GM19240 (cell line): ENCODE data around the gene KCNJ18.
"Not testable (repeated sequence)": the region's sequence is repeated elsewhere in the genome, so short reads cannot be mapped to it uniquely, and the experiment has no call there.

Experiments
- DNase-seq: peaks from one replicate; pipeline ENCODE4 v3.0.0; 2011; ENCODE audit warnings: low spot score; ENCODE audit not compliant: insufficient read length

KCNJ18 gene

DNA sequence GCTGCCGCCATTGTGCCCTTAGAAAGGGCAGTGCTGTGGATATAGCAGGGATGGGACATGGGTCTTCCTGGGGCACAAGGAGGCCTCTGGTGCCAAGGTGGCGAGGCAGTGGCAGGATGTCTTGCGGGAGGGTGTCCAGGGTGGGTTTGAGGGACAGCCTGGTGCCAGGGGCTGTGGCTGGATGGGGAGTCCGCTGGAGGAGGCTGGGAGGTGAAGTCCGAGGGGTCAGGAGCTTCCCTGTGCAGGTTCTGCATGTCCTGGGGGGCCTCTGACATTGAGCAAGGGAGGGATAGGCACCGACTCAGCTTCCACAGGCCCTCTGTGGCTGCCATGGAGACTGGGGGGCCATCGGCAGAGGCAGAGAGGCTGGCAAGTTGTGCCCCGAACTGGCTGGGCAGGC, 9.7 kb downstream of the KCNJ18 start:
- DNase-seq = not testable (repeated sequence)

DNA sequence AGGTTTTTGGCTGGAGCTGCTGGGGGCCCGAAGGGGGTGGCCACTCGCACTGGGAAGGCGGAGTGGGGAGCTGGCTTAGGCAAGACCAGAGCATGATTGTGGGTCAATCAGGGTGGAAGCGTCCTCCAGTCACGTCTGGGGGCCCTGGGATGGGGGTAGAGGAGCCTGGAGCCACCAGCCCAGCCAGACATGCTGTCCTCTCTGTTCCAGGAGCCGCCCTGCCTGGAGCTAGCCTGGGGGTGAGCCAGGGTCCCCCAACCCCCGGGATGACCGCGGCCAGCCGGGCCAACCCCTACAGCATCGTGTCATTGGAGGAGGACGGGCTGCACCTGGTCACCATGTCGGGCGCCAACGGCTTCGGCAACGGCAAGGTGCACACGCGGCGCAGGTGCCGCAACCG, 10.2 kb downstream of the KCNJ18 start:
- not testable (repeated sequence) for DNase-seq

DNA sequence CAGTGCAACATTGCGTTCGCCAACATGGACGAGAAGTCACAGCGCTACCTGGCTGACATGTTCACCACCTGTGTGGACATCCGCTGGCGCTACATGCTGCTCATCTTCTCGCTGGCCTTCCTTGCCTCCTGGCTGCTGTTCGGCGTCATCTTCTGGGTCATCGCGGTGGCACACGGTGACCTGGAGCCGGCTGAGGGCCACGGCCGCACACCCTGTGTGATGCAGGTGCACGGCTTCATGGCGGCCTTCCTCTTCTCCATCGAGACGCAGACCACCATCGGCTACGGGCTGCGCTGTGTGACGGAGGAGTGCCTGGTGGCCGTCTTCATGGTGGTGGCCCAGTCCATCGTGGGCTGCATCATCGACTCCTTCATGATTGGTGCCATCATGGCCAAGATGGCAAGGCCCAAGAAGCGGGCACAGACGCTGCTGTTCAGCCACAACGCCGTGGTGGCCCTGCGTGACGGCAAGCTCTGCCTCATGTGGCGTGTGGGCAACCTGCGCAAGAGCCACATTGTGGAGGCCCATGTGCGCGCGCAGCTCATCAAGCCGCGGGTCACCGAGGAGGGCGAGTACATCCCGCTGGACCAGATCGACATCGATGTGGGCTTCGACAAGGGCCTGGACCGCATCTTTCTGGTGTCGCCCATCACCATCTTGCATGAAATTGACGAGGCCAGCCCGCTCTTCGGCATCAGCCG, 10.8 kb downstream of the KCNJ18 start:
- not testable (repeated sequence) for DNase-seq

DNA sequence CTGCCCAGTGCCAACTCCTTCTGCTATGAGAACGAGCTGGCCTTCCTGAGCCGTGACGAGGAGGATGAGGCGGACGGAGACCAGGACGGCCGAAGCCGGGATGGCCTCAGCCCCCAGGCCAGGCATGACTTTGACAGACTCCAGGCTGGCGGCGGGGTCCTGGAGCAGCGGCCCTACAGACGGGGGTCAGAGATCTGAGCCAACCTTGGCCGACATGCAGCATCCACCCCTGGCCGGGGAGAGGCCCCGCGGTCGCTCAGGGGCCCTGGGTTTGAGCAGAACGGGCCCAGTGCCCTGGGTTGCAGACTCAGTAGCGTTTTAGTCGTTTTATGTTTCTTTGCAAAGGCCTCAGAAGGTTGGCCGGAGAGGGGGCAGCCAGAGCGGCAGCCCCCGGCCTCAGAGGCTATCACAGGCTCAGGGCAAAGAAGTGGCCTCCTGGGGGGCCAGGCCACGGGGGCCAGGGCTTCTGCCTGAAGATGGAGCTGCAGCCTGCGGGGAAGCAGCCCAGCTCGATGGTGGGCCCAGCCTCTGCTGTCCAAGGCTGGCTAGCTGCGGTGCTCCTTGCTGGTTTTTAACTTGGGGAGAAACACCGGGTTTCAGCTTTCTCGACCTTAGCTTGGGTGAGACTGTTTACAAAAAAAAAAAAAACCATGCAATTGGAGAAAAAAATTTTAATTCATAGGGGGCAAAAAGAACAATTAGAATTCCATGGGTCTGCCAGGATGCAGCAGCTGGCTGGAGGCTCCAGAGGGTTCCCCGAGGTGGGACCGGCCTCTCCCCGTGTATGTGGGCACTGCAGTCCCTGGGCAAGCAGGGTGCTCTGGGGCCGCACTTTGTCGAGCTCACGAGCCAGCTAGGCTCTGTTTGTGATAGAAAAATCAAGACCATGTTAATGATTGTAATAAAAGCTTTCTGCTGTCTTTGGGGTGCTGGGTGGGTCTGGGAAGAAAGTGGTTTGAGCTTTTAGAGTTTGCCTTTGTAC, 11.9 kb downstream of the KCNJ18 start:
- not testable (repeated sequence) for DNase-seq

DNA sequence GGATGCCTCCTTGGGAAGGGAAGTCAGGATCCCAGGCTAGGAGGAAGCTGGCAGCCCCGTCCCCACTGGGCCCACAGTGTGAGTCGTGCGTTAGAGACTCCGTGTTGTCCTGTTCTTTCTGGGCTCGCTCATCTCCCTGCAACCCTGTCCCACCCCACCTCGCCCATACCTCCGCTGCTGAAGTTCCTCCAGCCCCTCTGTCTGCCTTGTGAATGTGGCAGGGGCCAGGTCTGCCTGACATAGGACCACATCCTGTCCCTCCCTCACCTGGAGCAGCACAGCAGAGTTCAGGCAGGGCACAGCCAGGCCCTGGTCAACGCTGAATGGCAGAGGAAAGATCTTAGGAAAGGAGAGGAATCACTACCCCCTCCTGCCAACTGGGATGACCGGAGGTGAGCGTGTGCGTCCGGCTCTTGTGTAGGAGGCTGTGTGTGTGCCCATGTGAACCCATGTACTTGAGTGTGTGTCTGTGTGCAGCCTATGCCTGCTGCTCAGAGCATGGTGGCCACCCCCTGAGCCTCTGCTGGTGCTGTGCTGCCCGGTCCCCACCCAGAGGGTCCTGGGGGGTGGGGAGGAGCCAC, 12.8 kb downstream of the KCNJ18 start:
- DNase-seq = no peak

DNA sequence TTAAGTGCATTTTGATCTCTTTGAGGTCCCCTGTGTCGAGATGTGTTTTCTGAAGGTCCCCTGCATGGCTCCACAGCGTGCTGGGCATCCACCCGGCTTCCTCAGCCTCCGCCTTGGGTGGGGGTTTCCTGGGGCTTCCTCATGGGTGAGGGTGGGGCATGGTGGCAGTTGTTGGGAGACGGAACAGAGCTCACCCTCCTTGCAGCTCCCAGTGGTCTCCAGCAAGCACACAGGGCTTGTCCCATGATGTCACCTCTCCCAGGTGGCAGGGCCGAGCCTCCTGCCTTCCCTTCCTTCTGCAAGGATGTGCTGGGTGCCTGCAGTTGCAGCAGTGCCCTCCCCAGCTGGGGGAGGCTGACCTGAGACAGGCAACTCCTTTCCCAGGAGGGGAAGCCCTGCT, 13.4 kb downstream of the KCNJ18 start:
- DNase-seq = not testable (repeated sequence)

DNA sequence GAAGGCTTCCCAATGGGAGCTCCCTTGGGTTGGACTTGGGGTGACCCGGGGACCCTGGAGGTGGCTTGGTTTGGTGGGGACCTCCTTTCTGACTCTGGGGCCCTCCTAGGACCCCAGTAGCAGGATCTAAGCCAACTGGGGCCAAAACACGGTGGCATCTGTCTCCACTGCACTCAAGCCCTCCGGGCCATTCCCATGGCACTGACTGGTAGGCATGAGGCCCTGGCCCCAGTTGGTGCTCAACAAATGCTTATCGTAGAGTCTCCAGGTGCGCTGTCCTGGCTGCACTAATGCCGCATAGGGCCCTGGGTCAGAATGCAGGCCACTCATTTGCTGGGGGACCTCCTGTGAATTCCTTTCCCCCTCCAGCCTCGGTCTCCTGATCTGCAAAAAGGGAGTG, 14.2 kb downstream of the KCNJ18 start:
- DNase-seq = not testable (repeated sequence)

DNA sequence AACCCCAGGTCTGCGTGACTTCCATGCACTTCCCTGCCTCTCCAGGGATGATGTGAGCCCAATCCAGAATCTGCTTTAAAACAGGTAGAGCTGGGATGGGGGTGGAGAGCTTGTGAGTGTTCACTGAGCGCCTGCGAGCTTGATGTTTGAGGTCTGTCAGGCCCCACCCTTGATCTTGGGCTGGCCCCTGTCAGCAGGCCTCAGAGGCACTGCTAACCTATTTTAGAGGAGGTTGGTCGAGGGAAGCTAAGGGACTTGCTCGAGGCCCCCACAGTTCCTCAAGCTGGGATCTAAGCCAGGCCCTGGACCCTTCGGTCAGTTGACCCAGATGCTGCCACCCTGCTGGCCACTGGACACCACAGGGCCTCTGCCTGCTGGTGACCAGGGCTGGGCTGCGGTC, 14.8 kb downstream of the KCNJ18 start:
- not testable (repeated sequence) for DNase-seq

DNA sequence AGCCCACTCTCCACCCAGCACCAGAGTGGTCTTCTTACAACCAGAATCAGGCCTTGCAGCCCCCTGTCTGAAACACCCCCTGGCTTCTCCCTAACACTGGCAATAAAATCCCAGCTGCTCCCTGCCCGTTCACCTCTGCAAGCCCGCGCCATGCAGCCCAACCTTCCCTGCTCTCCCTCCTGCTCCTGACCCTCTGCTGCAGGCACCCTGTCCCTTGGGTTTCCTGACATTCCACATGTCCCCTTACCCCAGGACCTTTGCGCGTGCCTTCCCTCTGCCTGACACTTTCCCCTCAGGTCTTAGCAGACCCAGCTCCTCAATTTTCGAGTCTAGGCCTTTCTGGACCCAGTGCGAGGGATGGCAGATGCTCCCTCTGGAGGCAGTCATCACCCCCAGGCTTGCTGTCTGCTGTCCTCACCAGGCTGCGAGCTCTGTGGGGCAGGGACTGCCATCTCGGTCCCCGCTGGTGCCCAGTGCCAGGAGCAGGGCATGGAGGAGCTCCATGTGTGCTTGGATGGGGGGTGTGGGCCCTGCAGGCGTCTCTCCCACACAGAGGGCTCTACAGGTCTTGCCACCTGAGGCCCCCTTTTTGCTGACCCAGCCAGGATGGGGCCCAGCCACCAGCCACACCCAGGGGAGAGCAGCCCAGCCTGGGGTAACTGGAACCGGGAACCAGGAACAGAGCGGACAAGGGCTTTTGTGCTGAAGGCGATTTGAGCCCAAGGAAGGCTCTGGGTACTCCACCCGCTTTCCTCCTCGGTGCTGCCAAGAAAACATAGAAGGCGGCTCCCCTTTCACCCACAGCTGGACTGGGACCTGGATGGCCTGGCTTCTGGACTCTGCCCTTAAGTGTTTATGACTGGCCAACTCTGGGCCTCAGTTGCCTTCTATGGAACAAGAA, 15.6 kb downstream of the KCNJ18 start:
- not testable (repeated sequence) for DNase-seq

DNA sequence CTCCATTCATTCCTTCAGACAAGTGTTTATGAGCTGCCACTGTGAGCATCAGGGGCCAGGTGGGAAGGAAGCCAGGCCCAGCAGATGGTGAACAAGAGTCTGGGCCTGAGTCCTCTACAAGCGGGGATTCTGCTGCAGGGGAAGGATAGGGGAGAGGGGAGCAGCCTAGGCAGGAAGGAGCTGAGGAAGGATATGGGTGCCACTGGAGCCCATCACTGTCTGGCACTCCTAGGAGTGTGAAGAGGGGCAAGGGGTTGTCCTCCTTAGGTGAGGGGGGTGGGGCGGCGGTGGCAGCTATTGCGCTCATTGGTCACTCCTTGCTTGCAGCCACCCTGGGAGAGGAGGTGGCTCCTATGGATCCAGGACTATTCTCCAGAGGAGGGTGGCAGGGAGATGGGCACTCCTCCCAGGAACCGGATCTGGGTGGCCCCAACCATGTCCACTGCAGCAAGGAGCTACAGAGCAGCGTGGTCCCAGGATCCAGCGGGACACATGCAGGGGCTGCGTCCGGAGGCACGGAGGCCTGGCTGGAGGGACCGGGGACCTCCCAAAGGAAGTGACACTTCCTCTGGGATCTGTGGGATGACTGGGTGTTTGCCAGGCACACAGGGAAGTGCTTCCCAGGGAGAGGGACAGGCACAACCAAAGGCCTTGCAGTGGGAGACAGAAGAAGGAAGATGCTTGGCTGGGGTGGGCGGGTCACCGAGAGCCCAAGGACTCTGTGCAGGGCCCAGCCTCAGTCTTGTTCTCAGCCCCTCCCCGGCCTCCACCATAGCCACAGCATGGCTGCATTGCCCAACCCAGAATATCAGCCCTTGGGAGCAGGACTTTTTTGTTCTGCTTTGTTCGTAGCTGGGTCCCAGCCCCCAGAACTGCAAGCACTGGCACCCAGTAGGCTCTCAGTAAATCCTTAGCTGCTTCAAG, 16.6 kb downstream of the KCNJ18 start:
- not testable (repeated sequence) for DNase-seq

DNA sequence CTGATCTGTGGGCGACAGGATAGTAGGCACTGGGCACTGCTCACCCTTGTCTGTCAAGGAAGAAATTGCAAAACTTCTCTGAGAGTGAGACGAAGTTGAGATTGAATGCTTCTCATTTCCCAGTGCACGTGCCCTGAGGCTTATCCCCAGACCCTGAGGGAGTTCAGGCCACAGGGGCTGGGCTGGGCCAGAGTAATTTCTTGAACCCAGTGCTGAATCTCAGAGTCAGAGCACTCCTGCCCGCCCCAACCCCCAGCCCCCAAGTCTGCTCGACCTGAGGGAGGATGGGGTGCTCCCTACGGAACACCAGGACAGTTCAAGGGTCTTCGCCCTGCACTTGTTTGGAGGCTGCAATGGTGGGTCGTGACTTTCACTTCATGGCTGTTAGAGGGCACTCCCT, 17.7 kb downstream of the KCNJ18 start:
- DNase-seq = not testable (repeated sequence)

DNA sequence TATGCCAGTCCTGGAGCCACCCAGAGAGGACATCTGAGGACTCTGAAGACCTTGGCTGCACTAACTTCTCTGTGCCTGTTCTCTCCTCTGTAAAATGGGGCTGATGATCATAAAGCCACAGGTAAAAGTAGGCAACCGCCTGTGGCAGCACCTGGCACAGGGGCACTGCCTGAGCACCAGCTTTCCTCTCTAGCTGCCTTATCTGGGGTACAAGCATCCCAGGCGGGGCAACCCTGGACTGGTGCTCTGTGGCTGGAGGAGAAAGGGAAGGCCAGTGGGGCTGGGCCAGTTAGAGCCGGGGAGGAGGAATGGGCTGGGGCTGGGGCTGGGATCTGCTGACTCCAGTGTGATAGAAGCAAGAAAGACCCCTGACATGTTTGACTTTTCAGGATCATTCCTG, 18.2 kb downstream of the KCNJ18 start:
- DNase-seq = not testable (repeated sequence)

DNA sequence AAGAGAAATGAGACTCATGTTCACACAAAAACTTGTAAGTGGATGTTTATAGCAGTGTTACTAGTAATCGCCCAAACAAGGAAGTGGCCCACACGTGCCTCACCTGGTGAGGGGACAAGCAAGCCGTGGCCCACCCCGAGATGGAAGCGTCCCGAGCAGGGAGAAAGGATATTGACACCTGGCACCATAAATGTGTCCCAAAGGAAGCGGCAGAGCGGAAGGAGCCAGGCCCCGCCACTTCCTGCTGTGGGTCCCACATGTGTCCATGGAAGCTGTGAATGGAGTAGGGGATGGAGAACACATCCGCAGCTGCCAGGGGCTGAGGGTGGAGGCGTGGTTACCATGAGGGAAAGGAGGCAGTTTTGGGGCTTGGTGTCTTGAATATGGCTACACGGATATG, 18.9 kb downstream of the KCNJ18 start:
- no peak for DNase-seq

DNA sequence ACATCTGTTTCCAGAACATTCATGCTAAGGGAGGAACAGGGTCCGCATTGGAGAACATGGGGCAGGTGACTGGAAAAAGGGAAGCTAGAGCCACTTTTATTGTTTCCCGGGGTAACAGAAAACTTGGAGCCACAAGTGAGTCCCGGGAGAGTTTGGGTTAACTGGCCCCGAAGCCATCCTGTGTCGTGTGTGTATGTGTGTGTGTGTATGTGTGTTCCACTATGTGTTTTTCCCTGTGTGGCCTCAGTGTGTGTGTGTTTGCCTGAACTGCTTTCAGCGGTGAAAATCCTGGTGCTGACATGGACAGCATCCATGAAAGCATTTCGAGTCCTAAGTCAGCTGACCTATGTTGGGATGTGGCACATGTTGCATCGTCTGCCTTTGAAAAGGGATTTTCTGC, 20.7 kb downstream of the KCNJ18 start:
- DNase-seq = not testable (repeated sequence)

DNA sequence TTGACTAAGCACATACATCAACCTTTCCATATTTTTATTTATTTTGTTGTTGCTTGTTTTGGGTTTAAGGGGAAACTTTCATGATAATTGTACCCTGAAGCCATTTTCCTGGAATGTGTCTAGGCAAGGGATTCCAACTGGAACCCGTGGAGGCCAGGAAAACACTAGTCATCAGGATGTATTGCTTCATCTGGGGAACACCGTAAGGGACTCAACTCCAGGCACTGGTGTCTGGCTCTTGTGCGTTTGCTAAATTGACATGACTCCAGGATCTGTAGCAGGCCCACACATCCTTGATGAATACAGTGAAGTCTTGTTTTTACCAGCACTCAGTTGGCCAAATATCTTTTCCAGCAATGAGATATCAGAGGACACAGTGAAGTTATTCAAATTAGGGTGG, 21.3 kb downstream of the KCNJ18 start:
- not testable (repeated sequence) for DNase-seq

DNA sequence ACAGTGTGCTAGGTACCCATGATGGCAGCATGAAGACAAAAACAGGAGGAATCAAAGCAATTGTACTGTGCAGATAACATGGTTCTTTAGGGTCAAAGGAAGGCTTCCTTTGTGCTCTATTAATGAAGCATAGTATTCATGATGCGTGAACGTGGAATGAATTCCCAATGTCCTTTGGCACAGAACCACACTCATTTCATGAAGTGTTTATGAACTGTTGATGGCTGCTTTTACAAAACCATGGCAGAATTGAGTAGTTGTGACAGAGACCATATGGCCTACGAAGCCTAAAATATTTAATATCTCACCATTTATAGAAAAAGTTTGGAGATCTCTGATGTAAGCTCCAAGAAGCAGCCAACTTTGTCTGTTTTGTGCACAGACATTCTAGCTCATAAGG, 22.4 kb downstream of the KCNJ18 start:
- DNase-seq = not testable (repeated sequence)

DNA sequence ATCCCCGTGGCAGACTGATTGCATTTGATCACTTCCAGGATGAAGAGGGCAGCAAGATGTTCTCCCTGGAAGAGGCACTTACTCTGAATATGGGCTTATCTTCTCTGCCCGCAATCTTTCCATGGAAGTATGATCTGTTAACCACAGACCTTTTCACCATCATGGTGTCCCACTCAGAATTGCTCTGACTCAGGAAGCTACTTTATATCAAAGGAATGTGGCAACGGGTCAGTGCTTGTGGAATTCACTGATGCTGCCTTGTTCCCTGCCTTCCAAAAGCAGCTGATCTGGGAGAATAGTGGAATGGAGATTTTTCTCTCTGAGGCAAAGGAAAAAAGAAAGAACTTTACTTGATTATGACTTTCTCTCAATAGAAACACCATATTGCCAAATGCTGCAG, 23.6 kb downstream of the KCNJ18 start:
- not testable (repeated sequence) for DNase-seq

DNA sequence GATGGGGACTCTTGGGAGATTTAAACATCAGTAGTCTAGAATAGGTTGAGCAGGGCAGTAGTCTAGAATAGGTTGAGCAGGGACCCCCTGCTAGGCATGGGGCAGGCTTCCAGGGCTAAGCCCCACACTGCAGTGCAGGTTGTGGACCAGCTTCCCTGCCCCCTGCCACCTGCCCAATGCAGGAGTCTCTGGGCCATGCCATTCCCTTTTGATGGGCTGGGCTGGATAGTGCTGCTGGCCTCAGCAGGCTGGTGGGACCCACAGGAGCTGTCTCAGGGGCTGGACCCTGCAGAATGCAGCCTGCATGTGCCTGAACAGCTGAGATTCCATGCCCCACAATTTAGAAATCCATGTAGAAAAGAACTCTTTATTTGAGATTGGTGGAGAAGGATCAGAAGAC, 26.6 kb downstream of the KCNJ18 start:
- DNase-seq = not testable (repeated sequence)

DNA sequence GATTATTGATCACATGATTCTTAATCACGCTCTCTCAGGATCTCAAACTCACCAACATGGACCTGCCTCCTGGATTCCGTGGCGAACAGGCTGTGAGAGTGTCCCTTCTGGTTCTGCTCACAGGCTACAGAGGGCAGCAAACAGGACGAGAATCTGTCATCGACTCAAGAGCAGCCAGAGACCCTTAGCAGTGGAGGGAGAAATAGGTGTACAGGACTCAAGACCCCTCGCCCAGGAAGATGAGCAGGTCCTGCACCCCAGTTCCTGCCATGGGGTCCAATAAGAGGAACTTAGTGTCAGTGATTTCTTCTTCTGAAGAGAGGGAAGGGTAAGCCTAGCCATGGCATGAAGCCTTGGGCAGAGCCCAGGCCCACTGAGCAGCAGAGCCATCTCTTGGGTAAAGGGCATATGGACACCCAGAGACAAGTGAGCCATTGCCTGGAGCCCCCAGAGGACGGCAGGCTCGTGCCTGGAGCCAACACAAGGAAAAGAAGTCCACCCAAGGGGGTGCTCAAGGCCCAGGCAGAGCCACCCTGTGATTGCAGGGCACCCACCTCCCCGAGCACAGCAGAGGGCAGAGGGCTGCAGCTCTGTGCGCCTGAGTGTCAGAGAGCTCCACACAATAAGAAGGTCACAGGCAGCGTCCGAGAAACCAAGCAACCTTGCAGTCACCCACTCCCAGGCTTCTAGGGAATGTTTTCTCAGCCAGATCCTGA, 27.3 kb downstream of the KCNJ18 start:
- DNase-seq = not testable (repeated sequence)
